Bronchial epithelial cell (primary cell): ENCODE measurements around the gene SOX18. TPM values are rescaled to one million over a fixed set of nuclear protein-coding genes. Genes with fewer than 3 reads are reported as not detected.

Experiments used
- DNase-seq: peaks from one replicate; pipeline ENCODE4 v3.0.0-alpha.2; 2010; ENCODE audit warnings: low read depth
- FAIRE-seq: peaks from 2 replicates; lab custom pipeline; 2011; peaks lifted over from hg19 to GRCh38; lab: Jason Lieb, UNC
- H3K27me3 ChIP-seq: 2 replicates; pipeline ENCODE4 v1.5.1; 2011; ENCODE audit warnings: low read length; ENCODE audit not compliant: control insufficient read depth, insufficient read depth
- H3K36me3 ChIP-seq: 2 replicates; pipeline ENCODE4 v1.5.1; 2011; ENCODE audit warnings: low read length; ENCODE audit not compliant: control insufficient read depth, insufficient read depth
- H3K4me3 ChIP-seq: 2 replicates; pipeline ENCODE4 v1.5.1; 2011; ENCODE audit warnings: mild to moderate bottlenecking, low read depth, low read length, control low read depth
- CTCF ChIP-seq: IDR thresholded peaks from 2 replicates; pipeline ENCODE4 v1.5.1; 2011; ENCODE audit warnings: mild to moderate bottlenecking, moderate library complexity, low read length, control low read depth, inconsistent platforms; ENCODE audit not compliant: insufficient read depth, severe bottlenecking
- total RNA-seq: library from RNA; depleted of rRNA; stranded (reverse); fragments of >200 nt; gene quantifications from 2 replicates; pipeline ENCODE4 v1.2.1, GENCODE V29; 2014

The SOX18 gene
- total RNA-seq, 1 donor from 2014 or later = not detected

- TF ChIP-seq CTCF = no peak
- H3K27me3 ChIP-seq = no peaks in the 10 kb centered on the region
- peaks cover 22% of the 10 kb centered on the region for H3K36me3 ChIP-seq
- no peak overlapping the region for H3K4me3 ChIP-seq
- FAIRE-seq (no peak), DNase-seq (no peak)
These were observed 48.5 kb downstream of the SOX18 start for GRCh38 chr20:64000906-64001305.

Other genes with a start within 250 kb of the SOX18 start
- gene ZBTB46, start 218.4 kb downstream of the SOX18 start, total RNA-seq = 0.53 and 2.0 TPM in 2 replicates
- gene ABHD16B, start 188.1 kb downstream of the SOX18 start, total RNA-seq = not detected in 2 replicates
- gene TPD52L2, start 184.4 kb downstream of the SOX18 start, total RNA-seq = 172 and 184 TPM in 2 replicates
- gene DNAJC5, start 154.5 kb downstream of the SOX18 start, total RNA-seq = 120 and 121 TPM in 2 replicates
- gene UCKL1, start 93.2 kb downstream of the SOX18 start, total RNA-seq = 16.8 and 19.0 TPM in 2 replicates
- gene ZNF512B, start 79.7 kb downstream of the SOX18 start, total RNA-seq = 4.5 and 6.1 TPM in 2 replicates
- gene SAMD10, start 70.0 kb downstream of the SOX18 start, total RNA-seq = 1.1 and 2.7 TPM in 2 replicates
- gene PRPF6, start 68.5 kb downstream of the SOX18 start, total RNA-seq = 41.0 and 48.4 TPM in 2 replicates
- 0.53 and 1.2 TPM in 2 replicates for gene C20orf204, start 13.5 kb downstream of the SOX18 start, total RNA-seq
- 5.1 and 5.5 TPM in 2 replicates for gene TCEA2, start 13.6 kb upstream of the SOX18 start, total RNA-seq
- gene RGS19, start 29.9 kb upstream of the SOX18 start, total RNA-seq = 6.1 and 6.7 TPM in 2 replicates
- gene OPRL1, start 30.4 kb upstream of the SOX18 start, total RNA-seq = under 0.01 and 0.13 TPM in 2 replicates
- gene LKAAEAR1, start 34.8 kb upstream of the SOX18 start, total RNA-seq = 0.13 TPM in 1 of 2 replicates, not detected in the other
- not detected in 2 replicates for gene NPBWR2, start 57.9 kb upstream of the SOX18 start, total RNA-seq
- gene MYT1, start 114.8 kb upstream of the SOX18 start, total RNA-seq = not detected in 2 replicates
- 19.0 and 26.9 TPM in 2 replicates for gene PCMTD2, start 206.1 kb upstream of the SOX18 start, total RNA-seq